NOMO-1 treated with DMSO at 0.1 percent for 48 hours (cell line): ENCODE measurements around the gene RNF213.

Source experiments
- DNase-seq: peaks from one replicate; lab custom pipeline; 2025; ENCODE audit not compliant: unreplicated experiment; lab: John Stamatoyannopoulos, UW

The RNF213 gene

DNA sequence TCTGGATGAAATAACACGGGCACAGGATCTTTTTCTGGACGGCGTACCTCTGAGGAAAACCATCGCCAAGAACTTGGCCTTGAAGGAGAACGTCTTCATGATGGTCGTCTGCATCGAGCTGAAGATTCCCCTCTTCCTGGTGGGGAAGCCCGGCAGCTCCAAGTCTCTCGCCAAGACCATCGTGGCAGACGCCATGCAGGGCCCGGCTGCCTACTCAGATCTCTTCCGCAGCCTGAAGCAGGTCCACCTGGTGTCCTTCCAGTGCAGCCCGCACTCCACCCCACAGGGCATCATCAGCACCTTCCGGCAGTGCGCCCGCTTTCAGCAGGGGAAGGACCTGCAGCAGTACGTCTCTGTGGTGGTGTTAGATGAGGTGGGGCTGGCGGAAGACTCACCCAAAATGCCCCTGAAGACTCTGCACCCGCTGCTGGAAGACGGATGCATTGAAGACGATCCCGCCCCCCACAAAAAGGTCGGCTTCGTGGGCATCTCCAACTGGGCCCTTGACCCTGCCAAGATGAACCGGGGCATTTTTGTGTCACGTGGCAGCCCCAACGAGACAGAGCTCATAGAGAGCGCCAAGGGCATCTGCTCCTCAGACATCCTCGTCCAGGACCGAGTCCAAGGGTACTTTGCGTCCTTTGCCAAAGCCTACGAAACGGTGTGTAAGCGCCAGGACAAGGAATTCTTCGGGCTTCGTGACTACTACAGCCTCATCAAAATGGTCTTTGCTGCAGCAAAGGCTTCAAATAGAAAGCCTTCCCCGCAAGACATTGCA is 86.0 kb downstream of the RNF213 start:
- DNase-seq, result no peak

DNA sequence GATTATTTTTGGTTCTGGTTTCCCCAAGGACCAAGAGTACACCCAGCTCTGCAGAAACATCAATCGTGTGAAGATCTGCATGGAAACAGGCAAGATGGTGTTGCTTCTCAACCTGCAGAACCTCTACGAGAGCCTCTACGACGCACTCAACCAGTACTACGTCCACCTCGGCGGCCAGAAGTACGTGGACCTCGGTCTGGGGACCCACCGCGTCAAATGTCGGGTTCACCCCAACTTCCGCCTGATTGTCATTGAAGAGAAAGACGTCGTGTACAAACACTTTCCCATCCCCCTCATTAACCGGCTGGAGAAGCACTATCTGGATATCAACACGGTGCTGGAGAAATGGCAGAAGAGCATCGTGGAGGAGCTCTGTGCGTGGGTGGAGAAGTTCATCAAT is 86.9 kb downstream of the RNF213 start:
- DNase-seq, result no peak

DNA sequence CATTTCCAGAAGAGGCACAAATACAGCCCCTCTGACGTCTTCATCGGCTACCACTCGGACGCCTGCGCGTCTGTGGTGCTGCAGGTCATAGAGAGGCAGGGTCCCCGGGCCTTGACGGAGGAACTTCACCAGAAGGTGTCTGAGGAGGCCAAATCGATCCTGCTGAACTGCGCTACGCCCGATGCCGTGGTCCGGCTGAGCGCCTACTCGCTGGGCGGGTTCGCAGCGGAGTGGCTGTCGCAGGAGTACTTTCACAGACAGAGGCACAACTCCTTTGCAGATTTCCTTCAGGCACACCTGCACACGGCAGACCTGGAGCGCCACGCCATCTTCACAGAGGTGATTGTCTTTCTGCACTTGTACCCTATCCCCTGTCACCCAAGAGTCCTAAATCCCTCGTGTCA is 87.3 kb downstream of the RNF213 start:
- no peak for DNase-seq

DNA sequence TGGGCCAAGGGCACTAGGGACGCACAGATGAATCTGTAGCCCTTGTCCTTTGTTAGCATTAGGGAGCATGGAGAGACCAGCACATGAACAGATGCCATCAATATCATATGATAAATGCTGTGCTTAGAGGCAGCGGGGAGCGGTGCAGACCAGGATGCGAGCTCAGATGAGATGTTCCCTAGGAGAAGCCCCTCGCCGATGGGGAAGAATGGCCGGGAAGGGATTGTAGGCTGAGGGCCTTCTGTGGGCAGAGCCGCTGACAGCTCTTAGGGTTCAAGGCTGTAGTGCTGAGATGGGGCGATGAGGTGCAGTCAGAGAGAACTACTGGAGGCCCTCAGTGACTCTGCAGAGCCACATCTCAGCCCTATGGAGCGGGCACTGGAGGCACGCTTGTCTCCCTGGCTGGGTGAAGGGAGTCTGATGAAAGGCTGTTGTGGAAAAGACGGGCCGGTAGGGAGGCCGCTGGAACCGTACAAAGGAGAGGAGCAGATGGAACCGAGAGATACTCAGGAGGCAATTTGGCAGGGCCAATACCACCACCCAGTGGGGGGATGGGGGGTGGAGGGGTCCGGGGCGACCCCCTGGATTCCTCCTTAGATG is 88.0 kb downstream of the RNF213 start:
- no peak for DNase-seq

DNA sequence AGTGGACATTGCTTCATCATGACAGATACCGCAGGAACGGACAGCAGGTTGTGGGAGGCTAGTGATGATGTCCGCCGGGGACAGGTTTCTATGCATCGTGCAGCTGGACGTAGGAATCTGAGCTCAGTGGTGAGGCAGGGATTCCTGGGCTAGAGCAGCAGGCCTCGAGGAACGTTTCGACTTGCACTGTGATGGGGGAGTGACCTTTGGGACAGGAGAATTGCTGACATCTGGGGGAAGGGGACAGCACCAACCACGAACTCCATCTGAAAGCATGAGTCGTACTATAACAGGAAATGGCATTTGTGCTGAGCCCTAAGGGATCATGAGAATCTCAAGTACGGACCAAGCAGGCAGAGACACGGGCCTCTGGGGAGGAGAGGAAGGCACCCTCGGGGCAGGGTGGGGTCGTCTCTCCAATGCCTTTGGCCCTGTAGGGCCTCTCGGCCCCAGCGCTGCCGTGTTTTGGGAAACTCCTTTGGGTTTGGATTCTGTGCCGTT is 88.5 kb downstream of the RNF213 start:
- DNase-seq, result no peak

DNA sequence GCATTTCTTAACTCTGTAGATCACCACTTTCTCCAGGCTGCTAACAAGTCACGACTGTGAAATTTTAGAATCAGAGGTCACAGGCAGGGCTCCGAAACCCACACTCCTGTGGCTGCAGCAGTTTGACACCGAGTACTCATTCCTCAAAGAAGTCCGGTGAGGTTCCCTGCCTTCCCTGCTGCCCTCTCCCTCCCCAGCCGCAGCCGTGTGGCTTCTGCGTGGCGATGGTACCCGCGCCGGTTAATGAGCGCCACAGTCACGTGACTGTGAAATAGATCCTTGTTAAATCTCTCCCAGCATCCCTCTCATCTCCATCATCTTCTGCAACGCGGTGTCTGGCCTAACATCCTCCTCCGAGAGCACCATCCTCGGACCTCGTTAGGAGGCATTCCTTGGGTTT is 89.1 kb downstream of the RNF213 start:
- DNase-seq, result no peak

DNA sequence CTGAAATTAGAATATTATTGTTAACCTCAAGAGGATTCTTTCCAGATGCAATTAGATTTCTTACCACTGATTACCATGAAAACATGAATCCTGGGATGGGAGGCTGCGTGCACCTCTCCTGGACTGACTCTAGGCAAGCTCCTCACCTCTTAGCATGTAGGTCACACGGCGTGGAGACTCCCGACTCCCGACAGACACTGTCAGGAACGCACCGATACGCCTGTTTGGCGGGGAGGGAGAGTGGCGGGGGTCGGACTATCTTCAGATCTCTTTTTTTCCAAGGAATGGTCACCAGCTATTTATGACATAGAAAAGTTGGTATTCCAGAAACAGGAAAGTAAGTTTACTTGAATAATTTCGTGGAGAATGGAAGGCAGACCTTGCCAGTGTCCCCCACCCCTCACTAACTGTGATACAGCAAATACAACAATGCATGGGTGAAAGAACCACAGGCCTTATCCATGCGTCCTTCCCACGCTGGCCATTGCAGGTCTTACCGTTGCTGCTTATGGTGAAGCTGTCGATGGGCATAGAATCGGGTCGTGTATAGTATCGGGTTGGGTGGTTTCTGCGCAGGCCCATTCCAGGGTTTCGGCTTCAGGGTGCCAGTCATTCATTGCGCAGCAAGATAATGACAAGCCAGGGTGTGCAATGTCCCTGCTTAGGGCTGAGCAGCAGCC is 91.7 kb downstream of the RNF213 start:
- no peak for DNase-seq

DNA sequence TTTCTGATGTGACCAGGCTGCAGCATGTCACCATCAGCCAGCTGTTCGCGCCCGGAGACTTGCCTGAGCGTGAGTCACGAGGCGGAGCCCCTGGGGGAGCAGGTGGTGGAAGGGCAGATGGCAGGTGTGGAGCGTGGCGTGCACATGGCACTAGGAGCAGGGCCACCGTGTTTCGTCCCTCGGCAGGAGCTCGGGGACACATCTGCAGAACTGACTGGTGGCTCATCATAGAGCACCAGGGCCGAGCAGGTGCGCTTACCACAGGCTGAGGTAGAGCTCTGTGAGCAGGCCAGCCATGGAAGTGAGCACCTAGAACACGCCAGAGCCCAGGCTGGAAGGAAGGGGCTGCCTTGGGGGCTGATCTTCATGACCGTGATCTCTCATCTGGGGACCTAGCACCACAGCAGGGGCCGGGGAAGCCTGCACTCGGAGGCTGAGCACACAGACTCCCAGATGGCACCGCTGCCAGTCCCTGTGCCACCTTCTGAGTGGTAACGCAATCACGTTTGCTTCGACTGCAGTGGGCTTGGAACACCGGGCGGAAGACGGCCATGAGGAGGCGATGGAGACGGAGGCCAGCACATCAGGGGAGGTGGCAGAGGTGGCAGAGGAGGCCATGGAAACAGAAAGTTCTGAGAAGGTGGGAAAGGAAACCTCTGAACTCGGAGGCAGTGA is 92.5 kb downstream of the RNF213 start:
- DNase-seq, result no peak

DNA sequence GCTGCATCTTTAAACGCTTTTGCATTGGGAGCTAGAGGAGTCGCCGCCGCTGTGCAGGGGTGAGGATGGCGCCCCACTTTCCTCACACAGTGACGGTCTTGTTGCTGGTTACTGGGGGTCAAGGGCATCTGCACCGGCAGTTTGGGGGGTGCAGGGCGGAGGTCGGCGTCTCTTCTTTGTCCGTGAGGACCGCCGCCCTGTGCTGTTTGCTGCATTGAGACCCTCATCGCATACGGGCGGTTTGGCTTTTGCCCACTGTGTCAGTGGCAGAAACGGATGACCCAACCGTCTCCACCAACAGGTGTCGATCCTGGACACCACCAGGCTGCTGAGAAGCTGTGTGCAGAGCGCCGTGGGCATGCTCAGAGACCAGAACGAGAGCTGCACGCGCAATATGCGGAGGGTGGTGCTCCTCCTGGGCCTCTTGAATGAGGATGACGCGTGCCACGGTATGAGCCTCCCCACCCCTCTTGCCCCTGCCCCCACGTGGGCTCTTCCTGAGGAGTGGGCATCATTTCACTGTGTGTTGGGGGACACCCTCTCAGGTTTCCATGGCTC is 93.1 kb downstream of the RNF213 start:
- DNase-seq, result no peak

DNA sequence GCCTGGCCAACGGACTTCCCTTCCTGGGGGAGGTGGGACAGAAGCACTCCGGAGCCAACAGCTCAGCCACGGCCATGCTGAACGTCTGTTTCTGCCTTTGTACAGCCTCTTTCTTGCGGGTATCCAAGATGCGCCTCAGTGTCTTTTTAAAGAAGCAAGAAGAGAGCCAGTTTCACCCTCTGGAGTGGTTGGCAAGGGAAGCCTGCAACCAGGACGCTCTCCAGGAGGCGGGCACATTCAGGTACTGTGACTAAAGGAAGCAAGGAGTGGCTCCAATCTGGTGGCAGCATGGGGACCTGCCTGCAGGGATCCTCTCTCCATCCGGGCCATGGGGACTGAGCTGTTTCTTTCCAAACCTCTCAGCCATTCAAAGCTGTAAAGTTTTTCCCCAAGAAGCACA is 93.7 kb downstream of the RNF213 start:
- no peak for DNase-seq

DNA sequence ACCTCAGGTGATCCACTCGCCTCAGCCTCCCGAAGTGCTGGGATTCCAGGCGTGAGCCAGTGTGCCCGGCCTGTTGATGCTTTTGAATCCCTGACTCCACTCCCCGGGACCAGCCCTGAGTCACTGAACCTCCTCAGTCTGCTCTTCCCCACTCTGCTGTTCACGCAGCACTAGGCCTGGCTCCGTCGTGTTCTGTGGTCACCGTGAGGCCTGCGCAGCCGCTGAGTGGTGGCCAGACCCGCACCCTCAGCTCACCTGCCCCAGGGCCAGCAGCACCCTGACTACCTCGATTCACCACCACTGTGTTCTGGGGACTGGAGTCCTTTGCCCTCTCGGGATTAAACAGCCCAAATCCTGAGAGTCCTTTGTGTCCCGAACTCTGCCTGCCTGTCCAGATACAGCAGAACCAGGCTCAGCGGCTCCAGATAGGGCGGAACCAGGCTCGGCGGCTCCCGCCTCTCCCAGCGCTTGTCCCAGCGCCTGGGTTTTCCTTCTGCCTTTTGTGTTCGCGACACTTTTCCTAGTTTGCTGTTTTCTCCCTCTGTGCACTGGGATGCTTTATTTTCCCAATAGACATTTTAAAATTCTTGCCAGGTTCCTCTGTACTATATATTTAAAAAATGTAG is 95.7 kb downstream of the RNF213 start:
- DNase-seq, result no peak

DNA sequence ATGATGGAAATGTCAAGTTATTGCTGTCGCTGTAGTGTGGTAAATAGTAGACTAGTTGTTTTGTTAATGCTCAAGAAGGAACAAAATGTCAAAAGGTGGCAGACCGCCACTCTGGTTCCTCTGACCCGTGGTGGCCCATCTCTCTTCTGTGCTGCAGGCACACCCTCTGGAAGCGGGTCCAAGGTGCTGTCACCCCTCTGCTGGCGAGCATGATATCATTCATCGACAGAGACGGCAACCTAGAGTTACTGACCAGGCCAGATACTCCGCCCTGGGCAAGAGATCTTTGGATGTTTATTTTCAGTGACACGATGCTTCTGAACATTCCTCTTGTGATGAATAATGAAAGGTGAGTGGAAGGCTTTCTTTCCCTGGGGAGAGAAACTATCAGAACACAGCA is 97.5 kb downstream of the RNF213 start:
- no peak for DNase-seq

DNA sequence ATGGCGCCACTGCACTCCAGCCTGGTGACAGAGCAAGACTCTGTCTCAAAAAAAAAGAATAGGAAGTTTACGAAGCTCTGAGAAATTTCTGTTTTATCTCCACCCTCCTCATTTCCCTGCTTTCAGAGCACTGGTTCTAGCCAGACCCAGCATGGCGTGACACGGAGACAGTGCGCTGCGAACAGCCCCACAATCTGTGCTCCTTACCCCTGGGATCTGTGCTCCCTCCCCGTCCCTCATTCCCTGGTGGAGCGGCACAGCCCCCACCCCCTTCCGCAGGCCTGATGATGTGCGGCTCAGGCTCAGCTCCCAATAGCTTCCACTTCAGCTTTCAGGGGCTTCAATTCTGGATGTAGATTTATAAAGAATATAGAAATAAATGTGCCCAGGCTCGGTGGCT is 98.2 kb downstream of the RNF213 start:
- no peak for DNase-seq

DNA sequence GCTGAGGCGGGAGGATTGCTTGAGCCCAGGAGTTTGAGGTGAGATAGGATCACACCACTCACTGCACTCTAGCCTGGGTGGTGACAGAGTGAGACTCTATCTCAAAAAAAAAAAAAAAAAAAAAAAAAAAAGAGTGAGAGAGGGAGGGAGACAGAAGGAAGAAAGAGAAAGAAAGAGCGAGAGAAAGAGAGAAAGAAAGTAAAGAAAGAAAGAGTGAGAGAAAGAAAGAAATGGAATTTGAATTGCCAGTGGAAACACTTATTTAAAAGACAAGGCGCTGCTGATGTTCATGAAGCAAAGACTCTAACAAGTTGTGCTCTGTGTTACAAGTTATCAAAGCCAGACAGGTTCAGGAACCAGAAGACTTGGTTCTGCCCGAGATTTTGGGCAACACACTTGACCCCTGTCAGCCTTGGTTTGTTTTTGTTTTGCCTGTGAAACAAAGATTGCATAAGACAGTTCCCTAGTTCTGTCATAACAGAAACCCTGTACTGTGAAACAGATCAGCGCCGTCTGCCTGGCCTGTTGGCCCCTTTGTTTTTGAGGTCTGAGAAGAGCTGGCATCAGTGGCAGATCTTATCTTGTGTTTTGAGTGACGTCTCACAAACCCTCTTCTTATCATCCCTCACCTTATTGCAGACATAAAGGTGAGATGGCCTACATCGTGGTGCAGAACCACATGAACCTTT is 98.9 kb downstream of the RNF213 start:
- no peak for DNase-seq

DNA sequence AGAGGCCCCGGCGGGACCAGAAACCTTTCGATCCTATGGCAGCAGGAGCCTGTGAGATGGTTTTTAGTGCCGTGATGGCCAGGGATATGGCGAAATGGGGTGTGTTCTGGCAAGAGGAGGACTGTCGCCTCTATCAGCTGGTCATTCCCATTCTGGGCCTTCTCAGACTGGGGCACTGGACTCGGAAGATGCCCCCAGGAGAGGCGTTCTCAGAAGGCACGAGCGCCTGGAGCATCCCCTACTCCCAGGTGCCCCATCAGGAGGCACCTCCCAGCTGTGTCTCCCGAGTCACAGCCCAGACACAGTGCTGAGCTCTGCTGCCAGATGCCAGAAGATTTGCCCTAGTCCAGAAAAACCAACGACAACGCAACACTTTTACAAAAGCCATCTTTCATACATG is 99.7 kb downstream of the RNF213 start:
- no peak for DNase-seq

DNA sequence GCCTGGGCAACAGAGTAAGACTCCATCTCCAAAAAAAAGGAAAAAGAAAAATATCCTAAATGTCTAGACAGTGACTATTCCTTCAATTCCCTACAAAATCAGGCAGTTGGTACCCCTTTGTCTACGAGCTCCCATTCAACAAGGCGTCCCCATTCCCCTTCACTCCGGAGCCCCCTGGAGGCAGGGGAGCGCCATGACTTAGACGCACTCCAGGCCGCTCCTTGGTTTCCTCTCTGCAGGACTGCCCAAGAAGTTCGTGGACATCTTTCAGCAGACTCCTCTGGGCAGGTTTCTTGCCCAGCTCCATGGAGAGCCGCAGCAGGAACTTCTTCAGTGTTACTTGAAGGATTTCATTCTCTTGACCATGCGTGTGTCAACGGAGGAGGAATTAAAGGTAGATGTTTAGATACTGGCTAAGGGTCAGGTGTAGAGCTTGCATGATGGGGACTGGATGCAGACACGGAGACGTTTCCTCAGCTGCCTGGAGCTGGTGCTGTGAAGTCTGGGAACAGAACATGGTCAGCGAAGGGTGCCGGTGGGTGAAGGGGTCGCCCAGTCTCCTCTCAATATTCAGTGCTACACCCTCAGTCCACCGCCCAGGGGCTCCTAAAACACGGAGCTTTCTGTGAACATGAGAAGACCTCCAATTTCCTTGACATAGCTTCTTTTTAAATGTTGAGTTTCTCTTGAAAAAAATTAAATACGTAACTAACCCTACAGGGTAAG is 101.0 kb downstream of the RNF213 start:
- DNase-seq, result no peak

DNA sequence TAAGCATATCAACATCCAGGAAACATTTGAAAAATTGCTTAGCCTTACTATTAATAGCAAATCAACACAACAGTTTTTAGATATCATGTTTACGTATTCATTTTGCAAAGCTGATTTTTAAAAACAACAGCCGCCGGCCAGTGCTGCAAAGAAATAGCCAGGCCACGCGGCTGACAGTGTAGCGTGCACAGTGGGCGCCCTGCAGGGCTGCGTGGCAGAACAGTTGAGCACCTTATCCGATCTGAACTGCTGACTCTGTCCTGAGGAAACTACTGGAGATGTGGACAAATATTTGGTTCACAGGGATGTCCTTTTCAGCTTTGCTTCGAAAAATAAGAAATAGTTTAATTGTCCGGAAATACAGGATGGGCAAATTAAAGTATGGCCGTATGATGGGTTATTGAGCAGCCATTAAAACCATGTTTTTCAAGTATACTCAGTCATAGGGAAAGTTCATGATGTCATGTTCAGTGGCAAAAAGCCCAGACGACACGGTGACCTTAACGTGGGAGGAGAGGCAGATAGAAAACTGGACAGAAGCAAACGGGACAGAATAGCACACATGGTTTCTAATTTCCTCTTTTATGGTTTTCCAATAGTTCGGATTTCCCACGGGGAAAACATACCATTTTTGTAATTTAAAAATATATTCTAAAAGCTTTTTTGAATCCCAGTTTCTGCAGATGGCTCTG is 101.9 kb downstream of the RNF213 start:
- DNase-seq, result no peak

DNA sequence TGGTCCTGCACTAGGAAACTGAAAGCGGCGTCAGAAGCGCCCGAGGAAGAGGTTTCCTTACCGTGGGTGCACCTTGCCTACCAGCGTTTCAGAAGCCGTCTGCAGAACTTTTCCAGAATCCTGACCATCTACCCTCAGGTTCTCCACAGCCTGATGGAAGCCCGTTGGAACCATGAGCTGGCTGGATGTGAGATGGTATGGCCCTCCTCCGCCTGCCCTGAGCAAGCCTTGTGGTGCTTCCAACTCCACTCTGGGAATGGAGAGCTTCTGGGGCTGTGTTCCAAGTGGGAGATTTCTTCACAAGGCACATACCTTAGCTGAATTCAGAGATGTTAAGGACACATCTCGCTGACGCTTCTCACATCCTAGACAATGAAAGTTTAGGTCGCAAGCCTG is 102.5 kb downstream of the RNF213 start:
- no peak for DNase-seq

DNA sequence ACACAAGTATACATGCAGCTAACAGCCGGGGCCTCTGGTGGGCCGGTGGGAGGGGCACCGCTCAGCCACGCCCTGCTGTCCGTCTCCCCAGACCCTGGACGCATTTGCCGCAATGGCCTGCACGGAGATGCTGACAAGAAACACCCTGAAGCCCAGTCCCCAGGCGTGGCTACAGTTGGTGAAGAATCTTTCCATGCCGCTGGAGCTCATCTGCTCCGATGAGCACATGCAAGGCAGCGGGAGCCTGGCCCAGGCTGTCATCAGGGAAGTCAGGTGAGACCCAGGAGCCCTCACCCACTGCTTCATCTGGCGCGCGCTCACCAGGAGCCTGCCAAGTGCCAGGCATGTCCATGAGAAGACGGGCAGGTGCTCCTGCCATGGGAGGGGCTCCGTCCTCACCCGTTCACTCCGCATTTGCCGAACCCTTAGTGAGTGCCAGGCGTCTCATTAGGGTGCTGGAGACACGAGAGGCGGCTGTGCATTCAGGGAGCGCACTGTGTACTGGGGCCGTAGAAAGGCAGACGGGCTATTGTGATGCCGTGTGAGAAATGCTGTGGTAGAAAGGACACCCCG is 103.0 kb downstream of the RNF213 start:
- DNase-seq, result no peak
